CMK (cell line): ENCODE results near the gene ANKS1B.

Source experiments
- DNase-seq: peaks from one replicate; pipeline ENCODE4 v3.0.0-alpha.2; 2010; ENCODE audit warnings: low read depth

The ANKS1B gene

DNA sequence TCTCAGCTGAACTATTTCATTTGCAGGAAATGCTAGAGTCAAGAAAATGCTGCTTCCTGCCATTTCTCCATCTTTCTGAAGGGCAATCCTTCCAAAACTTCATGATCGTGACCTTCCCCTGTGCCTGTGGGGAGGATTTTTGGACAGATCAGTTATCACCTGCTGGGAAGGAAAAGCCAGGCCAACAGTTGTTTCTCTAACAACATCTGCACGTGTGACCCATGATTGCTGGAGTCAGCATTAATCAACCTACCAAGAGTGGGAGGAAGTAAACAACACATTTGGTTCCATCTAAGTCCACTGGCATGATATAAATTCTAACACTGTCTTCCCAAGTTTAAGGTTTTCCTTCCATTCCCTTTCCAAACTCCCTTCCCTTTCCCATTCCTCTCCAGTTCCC, 1167.0 kb downstream of the ANKS1B start:
- DNase-seq, result no peak

- DNase-seq, result no peak
These were observed 1168.0 kb downstream of the ANKS1B start for GRCh38 chr12:98816720-98817119.

DNA sequence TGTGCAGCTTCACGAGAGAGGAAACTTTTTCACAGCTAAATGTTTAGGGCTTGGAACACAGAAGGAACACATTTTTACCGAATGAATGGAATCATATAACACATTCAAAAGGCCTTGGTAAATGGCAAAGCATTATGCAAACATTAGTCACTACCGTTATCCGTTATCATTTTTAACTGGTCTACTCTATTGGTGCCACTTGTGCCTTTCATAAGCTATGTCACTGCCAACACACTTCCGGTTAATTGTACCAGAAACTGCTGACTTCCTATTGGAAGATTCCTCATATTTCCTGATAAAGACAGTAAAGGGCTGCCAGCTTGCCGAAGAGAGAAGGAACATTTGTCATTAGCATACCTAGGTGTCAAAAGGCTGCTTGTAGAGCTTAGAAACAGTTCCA, 1170.5 kb downstream of the ANKS1B start:
- no peak for DNase-seq

- DNase-seq, result no peak
These were observed 1172.5 kb downstream of the ANKS1B start for GRCh38 chr12:98812225-98812624.

DNA sequence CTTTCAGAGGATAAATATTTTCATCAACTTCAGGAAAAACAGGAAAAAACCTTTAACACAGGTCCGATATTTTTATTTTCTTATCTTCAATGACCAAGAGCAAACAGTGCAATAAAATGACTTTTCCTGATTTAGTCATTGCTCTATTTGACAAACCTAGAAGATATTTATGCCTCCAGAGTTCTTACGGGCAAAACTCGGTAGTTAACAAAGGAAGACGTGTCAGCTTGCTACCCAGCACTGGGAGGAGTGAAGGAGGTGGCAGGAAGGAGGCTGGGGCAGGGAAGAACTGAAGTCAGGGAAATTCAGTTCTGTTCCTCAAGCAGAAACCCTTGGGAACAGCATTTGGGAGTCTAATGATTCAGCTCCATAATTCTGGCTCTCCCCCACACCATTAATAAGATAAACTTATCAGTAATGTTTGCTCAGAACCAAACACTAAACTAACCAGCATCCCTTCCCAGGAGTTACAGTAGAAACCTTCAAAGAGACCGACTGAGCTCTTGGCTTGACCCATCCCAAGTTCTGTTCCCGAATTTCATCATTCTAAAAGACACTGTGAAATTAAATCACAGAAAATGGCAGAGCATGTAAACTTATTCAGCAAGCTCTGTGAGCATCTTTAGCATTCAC, 1176.4 kb downstream of the ANKS1B start:
- no peak for DNase-seq

DNA sequence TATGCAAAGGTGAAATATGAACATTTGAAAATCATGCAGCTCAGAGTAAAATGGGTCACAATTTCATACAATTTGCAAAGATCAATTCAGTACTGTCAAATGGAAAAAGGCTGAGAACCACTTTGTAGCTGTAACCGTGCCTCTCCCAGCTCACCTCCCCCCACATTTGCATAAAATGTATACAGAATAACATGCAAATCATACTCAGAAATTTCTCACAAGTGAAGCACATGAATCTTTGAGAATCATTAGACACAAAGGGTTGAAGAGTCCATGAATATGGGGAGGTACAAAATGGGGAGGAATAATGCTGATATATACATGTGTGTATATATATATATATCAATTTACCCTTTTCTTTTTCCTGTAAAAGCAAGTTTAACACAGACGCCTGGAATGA, 1177.5 kb downstream of the ANKS1B start:
- DNase-seq, result no peak

DNA sequence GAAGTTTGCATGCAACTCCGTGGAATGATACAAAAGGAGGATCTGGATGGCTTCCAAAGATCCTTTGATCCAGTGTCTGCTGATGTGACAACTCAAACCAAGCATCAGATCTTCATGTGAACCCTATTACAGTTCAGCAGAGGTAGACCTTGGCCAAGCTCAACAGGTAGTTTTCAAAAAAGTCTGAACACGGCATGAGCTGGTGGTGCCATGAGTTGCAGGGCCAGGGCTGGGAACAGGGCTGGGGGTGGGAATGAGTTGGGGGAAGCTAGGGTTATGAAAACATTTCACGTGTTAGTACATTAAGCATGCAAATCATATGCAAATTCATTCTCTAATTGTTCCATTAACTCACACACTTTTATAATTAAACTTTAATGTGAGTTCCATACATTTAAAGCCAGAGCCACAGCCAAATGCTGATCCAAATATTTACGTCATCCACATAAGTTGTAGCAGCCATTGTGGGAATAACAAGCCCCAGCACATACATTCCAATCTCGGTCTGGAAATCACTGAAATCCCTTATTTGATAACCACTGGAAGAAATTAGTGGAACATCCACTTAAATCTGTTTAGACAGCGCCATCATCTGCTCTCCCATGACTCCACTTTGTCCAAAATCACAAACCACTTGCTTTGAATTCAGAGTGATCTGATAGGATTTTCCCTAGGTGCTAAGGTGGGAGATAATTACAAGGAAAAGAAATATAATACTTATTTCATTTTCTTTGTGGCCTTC, 1181.1 kb downstream of the ANKS1B start:
- no peak for DNase-seq

DNA sequence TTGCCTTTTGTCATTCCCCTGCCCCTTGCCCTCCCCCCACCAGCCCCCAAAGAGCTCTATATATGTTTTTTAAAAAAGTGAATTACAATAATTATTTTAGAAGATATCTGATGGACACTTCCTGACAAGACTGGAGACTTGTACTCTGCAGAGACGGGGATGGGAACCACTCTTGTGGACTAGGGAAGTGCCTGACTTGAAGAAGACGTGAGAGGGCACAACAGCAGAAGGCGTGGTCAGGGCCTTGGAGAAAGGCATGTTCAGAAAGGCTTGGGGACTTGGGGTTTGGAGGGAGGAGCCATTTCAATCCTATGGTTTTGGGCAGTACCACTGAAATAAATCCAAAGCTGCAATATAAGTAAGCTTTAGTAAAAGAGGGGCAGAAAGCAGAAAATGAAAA, 1184.9 kb downstream of the ANKS1B start:
- DNase-seq, result no peak

GRCh38 chr12:98799146-98799810, 1185.5 kb downstream of the ANKS1B start:
- DNase-seq, result no peak

- DNase-seq, result no peak
These were observed 1187.5 kb downstream of the ANKS1B start for GRCh38 chr12:98797200-98797599.

GRCh38 chr12:98796745-98797144, 1188.0 kb downstream of the ANKS1B start:
- no peak for DNase-seq

- no peak for DNase-seq
These were observed 1191.6 kb downstream of the ANKS1B start for GRCh38 chr12:98793121-98793520.

DNA sequence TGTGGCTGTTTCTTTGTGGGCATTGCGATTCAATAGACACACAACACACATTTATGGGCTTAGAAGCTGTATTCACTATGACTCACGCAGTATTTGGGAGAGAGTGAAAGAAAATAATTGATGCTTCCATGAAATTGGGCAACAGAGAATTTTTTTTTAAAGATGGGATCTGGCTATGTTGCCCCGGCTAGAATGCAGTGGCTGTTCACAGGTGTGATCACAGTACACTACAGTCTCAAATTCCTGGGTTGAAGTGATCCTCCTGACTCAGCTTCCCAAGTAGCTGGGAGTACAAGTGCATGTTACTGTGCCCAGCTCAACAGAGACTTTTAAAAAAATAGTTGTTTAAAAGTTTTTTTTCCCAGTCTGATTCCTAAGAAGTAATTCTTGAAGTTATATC, 1193.3 kb downstream of the ANKS1B start:
- DNase-seq, result no peak

GRCh38 chr12:98788396-98788795, 1196.3 kb downstream of the ANKS1B start:
- DNase-seq, result no peak

DNA sequence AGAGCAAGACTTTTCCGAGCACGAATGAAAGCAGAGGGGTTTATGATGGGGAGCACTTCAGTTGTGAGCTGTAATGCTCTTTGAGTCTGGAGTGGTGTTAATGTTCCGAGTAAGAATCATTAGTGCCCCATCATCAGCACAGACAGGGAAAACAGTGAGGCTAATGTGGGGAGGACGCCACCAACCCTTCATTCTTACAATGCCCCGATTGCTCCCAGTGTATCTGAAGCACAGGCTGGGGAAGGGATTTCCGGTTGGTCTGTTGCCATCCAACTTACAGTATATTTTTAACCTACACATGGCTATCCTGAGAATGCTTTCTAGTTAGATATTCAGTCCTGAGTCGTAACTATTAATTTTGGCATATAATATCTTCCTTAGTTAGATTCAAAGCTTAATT, 1198.1 kb downstream of the ANKS1B start:
- no peak for DNase-seq

GRCh38 chr12:98783420-98783819, 1201.3 kb downstream of the ANKS1B start:
- DNase-seq, result no peak

- no peak for DNase-seq
These were observed 1204.5 kb downstream of the ANKS1B start for GRCh38 chr12:98780261-98780660.

DNA sequence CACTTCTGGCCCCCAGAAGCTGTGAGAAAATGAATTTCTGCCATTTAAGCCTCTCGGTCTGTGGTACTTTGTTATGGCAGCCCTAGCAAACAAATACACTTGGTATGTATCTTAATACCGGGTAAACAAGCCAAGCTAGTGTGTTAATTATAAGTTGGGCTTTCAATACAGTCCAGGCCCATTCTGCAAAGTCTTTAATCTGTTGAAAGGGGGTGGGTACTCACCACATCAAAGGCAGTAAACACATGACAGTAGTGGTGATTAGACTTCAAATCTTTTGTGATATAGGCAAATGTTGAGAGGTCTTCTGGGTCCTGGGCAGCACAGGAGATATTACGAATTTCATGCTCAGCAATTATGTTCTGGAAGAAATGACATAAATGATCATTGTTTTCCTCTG, 1211.9 kb downstream of the ANKS1B start:
- no peak for DNase-seq

DNA sequence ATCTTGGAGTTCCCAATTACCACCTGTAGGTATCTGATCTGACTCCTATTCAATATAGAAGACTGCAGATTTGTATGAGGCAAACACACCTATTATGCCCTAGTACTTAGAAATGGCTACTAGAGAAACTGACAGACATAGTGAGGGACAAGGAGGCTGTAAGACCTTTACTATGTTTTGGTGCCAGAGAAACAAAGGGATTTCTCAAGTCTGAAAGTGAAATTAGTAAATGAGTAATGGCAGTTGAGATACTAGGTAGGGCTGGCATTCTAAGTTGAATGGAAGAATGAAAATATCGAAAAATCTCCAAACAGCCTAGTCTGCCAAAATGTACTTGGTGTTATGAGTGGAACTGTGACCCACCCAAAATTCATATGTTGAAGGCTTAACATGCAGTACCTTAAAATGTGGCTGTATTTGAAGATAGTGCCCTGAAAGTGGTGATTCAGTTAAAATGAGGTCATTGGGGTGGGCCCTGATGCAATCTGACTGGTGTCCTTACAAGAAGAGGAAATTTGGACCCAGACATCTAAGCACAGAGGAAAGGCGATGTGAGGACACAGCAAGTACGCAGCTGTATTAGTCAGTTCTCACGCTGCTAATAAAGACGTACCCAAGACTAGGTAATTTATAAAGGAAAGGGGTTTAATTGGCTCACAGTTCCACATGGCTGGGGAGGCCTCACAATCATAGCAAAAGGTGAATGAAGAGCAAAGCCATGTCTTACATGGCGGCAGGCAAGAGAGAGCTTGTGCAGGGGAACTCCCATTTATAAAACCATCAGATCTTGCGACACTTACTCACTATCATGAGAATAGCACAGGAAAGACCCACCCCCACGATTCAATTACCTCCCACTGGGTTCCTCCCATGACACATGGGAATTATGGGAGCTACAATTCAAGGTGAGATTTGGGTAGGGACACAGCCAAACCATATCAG, 1212.7 kb downstream of the ANKS1B start:
- DNase-seq, result no peak

DNA sequence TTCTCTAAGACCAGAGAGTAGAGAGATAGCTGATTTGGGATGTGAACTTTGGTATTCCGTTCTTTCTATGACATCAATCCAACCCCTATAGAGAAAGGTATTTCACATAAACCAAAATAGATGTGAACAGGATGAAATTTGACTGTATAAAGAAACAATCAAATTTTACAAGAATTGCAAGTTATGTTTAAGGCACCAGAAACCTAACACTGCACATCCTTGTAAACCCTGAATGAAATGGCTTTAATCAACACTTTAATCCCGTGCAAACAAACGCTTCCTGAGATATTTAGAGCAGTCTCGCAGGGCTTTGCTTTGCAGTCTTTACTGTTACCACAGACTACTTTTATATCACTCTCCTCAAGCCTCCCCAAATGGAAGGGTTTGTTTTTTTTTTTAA, 1214.5 kb downstream of the ANKS1B start:
- DNase-seq, result no peak

- DNase-seq, result no peak
These were observed 1215.7 kb downstream of the ANKS1B start for GRCh38 chr12:98769068-98769467.

- DNase-seq, result no peak
These were observed 1217.5 kb downstream of the ANKS1B start for GRCh38 chr12:98767248-98767647.
